ENCODE data around the gene GPR132. TPM values are rescaled to one million over a fixed set of nuclear protein-coding genes. Genes with fewer than 3 reads are reported as not detected.

The GPR132 gene, protein sequence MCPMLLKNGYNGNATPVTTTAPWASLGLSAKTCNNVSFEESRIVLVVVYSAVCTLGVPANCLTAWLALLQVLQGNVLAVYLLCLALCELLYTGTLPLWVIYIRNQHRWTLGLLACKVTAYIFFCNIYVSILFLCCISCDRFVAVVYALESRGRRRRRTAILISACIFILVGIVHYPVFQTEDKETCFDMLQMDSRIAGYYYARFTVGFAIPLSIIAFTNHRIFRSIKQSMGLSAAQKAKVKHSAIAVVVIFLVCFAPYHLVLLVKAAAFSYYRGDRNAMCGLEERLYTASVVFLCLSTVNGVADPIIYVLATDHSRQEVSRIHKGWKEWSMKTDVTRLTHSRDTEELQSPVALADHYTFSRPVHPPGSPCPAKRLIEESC
- not detected in 2 replicates for total RNA-seq (2016; rRNA removed; fragmentation: Illumina TruSeq; extraction: Trizol)
- not detected in 2 replicates for total RNA-seq (2016; cell fraction: cytosol; rRNA removed; fragmentation: Illumina TruSeq; extraction: Trizol; ENCODE audit: low read depth)
- not detected in 2 replicates for total RNA-seq (2016; cell fraction: insoluble cytoplasmic fraction; rRNA removed; fragmentation: Illumina TruSeq; extraction: Trizol)
- not detected in 2 replicates for total RNA-seq (2016; cell fraction: membrane; rRNA removed; fragmentation: Illumina TruSeq; extraction: Trizol)
- total RNA-seq (2016; cell fraction: nucleus; rRNA removed; fragmentation: Illumina TruSeq; extraction: Trizol), result not detected in 2 replicates
- not detected in 2 replicates for polyA plus RNA-seq (2011; rRNA removed)
- polyA plus RNA-seq (2011; cell fraction: cytosol; rRNA removed), result not detected in 2 replicates
- polyA plus RNA-seq (2011; cell fraction: nucleus; rRNA removed), result 0.05 TPM in 1 of 2 replicates, not detected in the other
- not detected in 2 replicates for polyA plus RNA-seq (2012)
- polyA plus RNA-seq (2016; cell fraction: cytosol; fragmentation: Illumina TruSeq; extraction: Trizol; ENCODE audit: low read depth), result not detected in 2 replicates
- not detected in 2 replicates for polyA plus RNA-seq (2016; cell fraction: insoluble cytoplasmic fraction; fragmentation: Illumina TruSeq; extraction: Trizol; ENCODE audit: low read depth)
- not detected in 2 replicates for polyA plus RNA-seq (2016; cell fraction: membrane; fragmentation: Illumina TruSeq; extraction: Trizol; ENCODE audit: low read depth)
- not detected in 2 replicates for polyA plus RNA-seq (2016; cell fraction: nucleus; fragmentation: Illumina TruSeq; extraction: Trizol; ENCODE audit: insufficient read depth, low read depth)
- 0.09 TPM in 1 of 2 replicates, not detected in the other for polyA minus RNA-seq (2011; rRNA and poly(A)+ RNA removed; ENCODE audit: low replicate concordance)
- polyA minus RNA-seq (2011; cell fraction: cytosol; rRNA and poly(A)+ RNA removed), result not detected in 2 replicates
- not detected in 2 replicates for polyA minus RNA-seq (2011; cell fraction: nucleus; rRNA and poly(A)+ RNA removed)
- Bru-seq, nascent RNA, result percentile 17 among the genes with signal in this experiment
- BruChase-seq, experiment 1, labeled RNA remaining after a 6-hour chase, result percentile 10 among the genes with signal in this experiment
- BruChase-seq, experiment 2, labeled RNA remaining after a 2-hour chase, result percentile 17 among the genes with signal in this experiment
- long read RNA-seq, experiment 1, result 0 reads
- long read RNA-seq, experiment 2, result 0 reads

DNA sequence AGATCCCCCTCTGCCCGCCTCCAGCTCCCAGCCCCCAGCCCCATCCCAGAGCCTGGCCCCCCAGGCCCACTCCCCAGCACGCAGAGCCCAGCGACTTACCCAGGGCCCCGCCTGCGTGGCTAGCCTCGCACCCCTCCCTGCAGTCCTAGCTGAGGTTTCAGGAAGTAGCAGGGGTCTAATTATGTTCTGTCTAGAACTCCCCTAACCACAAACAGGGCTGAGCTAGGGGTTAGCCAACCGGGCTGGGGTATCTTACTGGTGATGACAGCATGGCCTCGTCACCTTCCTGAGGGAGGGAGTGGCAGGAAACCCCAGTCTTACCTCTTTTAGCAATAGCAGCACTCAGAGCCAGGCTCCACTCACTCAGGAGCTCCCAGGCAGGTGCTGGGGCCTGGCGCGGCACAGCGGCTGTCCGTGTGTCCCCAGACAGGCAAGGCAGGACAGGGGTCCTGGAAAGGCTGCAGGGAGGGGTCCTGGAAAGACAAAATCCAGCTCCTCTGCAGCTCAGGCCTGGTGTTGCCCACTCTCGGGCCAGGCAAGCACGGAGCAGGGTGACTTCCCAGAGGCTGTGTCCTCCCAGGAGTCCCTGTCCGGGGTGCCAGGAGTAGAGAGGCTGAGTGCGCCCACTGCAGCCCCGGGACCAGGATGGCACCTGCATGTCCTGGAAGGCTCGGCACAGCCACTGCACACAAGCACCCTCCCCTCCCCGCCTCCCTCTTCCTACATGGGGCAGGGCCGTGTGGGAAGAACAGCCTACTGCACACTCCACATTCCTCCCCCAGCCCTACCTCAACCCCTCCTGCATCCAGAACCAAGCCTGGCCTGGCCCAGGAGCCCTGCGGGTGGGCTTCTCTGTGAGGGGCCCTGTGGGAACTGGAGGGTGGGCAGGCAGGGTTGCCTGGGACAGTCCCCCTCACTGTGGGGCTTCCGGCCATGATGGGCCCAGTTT, at the start of gene GPR132:
Gene GPR132 (minus strand): TSS at position 151 of the 949 bp plus-strand sequence. CDS start 10,010 bp downstream, outside the sequence.
- H3K79me2 ChIP-seq (ENCODE audit: insufficient read depth, low read length), result no peaks in the 10 kb centered on the region
- peaks cover 13% of the 10 kb centered on the region for H3K4me1 ChIP-seq (ENCODE audit: insufficient read depth, low read length)
- no peak within 1 kb of the TSS for H3K9ac ChIP-seq (ENCODE audit: insufficient read depth, low read depth, low read length)
- no peak within 1 kb of the TSS; a peak in 1 of 6 replicates for H3K4me3 ChIP-seq (replicated peaks in 1 of 3; ENCODE audit: insufficient read depth in 1 of 3, low read depth in 2 of 3, low read length in 3 of 3)
- H3K4me2 ChIP-seq (ENCODE audit: low read depth, low read length), result peak within 1 kb of the TSS; percentile 39; the same call in 1 of the 2 replicates
- 70% methylated on average over 7 of the region's 22 CpGs for WGBS (ENCODE audit: low lambda C conversion rate)
- FAIRE-seq (no peak), ATAC-seq (peak; percentile 19; the same call in 2 of the 3 replicates), DNase-seq (ENCODE audit: low spot score) (no peak)
- in situ Hi-C loops (cut with HindIII; ENCODE audit: extremely low pct_ligation_motif_present, low pct_unique_long_range_greater_than_20kb) (no loop called here), intact Hi-C loops (cut with micrococcal nuclease; ENCODE audit: unreplicated experiment) (no loop called here)
- H3K36me3 ChIP-seq (replicated peaks in 1 of 2; ENCODE audit: control insufficient read depth in 1 of 2, insufficient read depth in 2 of 2, low read length in 2 of 2), result no peaks in the 10 kb centered on the region
- ChIA-PET POLR2A (no interaction called here), CTCF (ENCODE audit: low intra/inter-chr PET ratio, low total read pairs) (no interaction called here)
- no TSS peak for BruUV-seq (replicated peaks)
- no peak within 1 kb of the TSS for H2AFZ ChIP-seq (ENCODE audit: low read length)
- no peaks in the 10 kb centered on the region for H3K9me3 ChIP-seq (ENCODE audit: low read length)
- no peak within 1 kb of the TSS for H3K27ac ChIP-seq (ENCODE audit: extremely low read length, insufficient read depth, low read length)
- no peaks in the 10 kb centered on the region for H4K20me1 ChIP-seq (ENCODE audit: insufficient read depth, low read length)
- peaks cover 6 to 37% of the 10 kb centered on the region in 2 experiments; a peak in 4 of 5 replicates for H3K27me3 ChIP-seq (ENCODE audit: control insufficient read depth in 1 of 2, insufficient read depth in 2 of 2, low read length in 2 of 2)
- no peak for TF ChIP-seq ZFP82 (CRISPR knock-in tag; IDR thresholded peaks at IDR 0.05; ENCODE audit: borderline replicate concordance)
- no peak for TF ChIP-seq ZNF501 (CRISPR knock-in tag; IDR thresholded peaks at IDR 0.05)
- no peak for TF ChIP-seq NCOA5 (CRISPR knock-in tag; IDR thresholded peaks at IDR 0.05)
- TF ChIP-seq, protein P1, sequence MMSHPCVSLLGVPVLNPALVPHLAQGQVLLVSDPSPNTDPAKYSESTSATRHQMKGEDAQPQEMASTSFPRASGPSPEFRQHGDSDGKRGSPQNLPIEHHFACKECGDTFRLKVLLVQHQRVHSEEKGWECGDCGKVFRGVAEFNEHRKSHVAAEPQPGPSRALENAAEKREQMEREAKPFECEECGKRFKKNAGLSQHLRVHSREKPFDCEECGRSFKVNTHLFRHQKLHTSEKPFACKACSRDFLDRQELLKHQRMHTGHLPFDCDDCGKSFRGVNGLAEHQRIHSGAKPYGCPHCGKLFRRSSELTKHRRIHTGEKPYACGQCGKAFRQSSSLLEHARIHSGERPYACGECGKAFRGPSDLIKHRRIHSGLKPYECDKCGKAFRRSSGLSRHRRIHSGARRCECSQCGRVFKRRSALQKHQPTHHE (CRISPR knock-in tag; IDR thresholded peaks at IDR 0.05; ENCODE audit: borderline replicate concordance), result no peak
- TF ChIP-seq, protein P2, sequence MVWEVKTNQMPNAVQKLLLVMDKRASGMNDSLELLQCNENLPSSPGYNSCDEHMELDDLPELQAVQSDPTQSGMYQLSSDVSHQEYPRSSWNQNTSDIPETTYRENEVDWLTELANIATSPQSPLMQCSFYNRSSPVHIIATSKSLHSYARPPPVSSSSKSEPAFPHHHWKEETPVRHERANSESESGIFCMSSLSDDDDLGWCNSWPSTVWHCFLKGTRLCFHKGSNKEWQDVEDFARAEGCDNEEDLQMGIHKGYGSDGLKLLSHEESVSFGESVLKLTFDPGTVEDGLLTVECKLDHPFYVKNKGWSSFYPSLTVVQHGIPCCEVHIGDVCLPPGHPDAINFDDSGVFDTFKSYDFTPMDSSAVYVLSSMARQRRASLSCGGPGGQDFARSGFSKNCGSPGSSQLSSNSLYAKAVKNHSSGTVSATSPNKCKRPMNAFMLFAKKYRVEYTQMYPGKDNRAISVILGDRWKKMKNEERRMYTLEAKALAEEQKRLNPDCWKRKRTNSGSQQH (CRISPR knock-in tag; IDR thresholded peaks at IDR 0.05; ENCODE audit: low read depth), result no peak
- TF ChIP-seq, protein P3, sequence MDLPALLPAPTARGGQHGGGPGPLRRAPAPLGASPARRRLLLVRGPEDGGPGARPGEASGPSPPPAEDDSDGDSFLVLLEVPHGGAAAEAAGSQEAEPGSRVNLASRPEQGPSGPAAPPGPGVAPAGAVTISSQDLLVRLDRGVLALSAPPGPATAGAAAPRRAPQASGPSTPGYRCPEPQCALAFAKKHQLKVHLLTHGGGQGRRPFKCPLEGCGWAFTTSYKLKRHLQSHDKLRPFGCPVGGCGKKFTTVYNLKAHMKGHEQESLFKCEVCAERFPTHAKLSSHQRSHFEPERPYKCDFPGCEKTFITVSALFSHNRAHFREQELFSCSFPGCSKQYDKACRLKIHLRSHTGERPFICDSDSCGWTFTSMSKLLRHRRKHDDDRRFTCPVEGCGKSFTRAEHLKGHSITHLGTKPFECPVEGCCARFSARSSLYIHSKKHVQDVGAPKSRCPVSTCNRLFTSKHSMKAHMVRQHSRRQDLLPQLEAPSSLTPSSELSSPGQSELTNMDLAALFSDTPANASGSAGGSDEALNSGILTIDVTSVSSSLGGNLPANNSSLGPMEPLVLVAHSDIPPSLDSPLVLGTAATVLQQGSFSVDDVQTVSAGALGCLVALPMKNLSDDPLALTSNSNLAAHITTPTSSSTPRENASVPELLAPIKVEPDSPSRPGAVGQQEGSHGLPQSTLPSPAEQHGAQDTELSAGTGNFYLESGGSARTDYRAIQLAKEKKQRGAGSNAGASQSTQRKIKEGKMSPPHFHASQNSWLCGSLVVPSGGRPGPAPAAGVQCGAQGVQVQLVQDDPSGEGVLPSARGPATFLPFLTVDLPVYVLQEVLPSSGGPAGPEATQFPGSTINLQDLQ (CRISPR knock-in tag; IDR thresholded peaks at IDR 0.05), result no peak
- no peak for TF ChIP-seq PAX8 (CRISPR knock-in tag; IDR thresholded peaks at IDR 0.05; ENCODE audit: borderline replicate concordance)
- TF ChIP-seq MAZ (IDR thresholded peaks at IDR 0.05; ENCODE audit: borderline replicate concordance, low read depth, low read length), result no peak
- TF ChIP-seq MAZ (CRISPR knock-in tag; IDR thresholded peaks at IDR 0.05; ENCODE audit: low read depth), result no peak

All from HepG2 (cell line).